HG03135 (cell line): ENCODE data around the gene JAML.

Experiments used
- ATAC-seq: cut with Tn5 transposase; IDR thresholded peaks from one replicate; pipeline ENCODE4 v1.9.1; 2021; ENCODE audit warnings: mild to moderate bottlenecking, moderate library complexity; ENCODE audit not compliant: unreplicated experiment

JAML gene

GRCh38 chr11:118224511-118225188, at the start of gene JAML:
TSS of gene JAML (minus strand) at chr11:118225011. CDS start at chr11:118214866, 10,145 bp downstream.
- ATAC-seq = peak; percentile 41

GRCh38 chr11:118274186-118274585, 49.4 kb upstream of the JAML start:
- no peak for ATAC-seq

- ATAC-seq = no peak
Measured at GRCh38 chr11:118272001-118272400, 47.2 kb upstream of the JAML start.

GRCh38 chr11:118267486-118267885, 42.7 kb upstream of the JAML start:
- ATAC-seq = no peak

GRCh38 chr11:118265954-118266353, 41.1 kb upstream of the JAML start:
- ATAC-seq = no peak

GRCh38 chr11:118264569-118265465, 40.0 kb upstream of the JAML start:
- no peak for ATAC-seq

- ATAC-seq = no peak
Measured at GRCh38 chr11:118263695-118264568, 39.1 kb upstream of the JAML start, which contains the start of gene MPZL2. TSS of gene MPZL2 (minus strand) at chr11:118264297. CDS start at chr11:118264153, 144 bp downstream.

- no peak for ATAC-seq
Measured at GRCh38 chr11:118263112-118263511, 38.3 kb upstream of the JAML start.

- ATAC-seq = no peak
Measured at GRCh38 chr11:118260353-118260752, 35.5 kb upstream of the JAML start.

- no peak for ATAC-seq
Measured at GRCh38 chr11:118259138-118259537, 34.3 kb upstream of the JAML start.

GRCh38 chr11:118258410-118258809, 33.6 kb upstream of the JAML start:
- ATAC-seq = no peak

- ATAC-seq = no peak
Measured at GRCh38 chr11:118252688-118253087, 27.9 kb upstream of the JAML start.

- ATAC-seq = peak; percentile 76
Measured at GRCh38 chr11:118251858-118252652, 27.2 kb upstream of the JAML start, which contains the start of gene MPZL3. TSS of gene MPZL3 (minus strand) at chr11:118252365. CDS start at chr11:118252294, 71 bp downstream.

GRCh38 chr11:118247041-118247440, 22.2 kb upstream of the JAML start:
- no peak for ATAC-seq

GRCh38 chr11:118245936-118246562, 21.2 kb upstream of the JAML start:
- no peak for ATAC-seq

GRCh38 chr11:118243993-118244762, 19.4 kb upstream of the JAML start:
- ATAC-seq = no peak

- no peak for ATAC-seq
Measured at GRCh38 chr11:118243161-118243560, 18.4 kb upstream of the JAML start.

- no peak for ATAC-seq
Measured at GRCh38 chr11:118241764-118242098, 16.9 kb upstream of the JAML start.
